GM21381 (cell line): ENCODE results near the gene DNAJB6.

Experiments
- ATAC-seq: cut with Tn5 transposase; IDR thresholded peaks from one replicate; pipeline ENCODE4 v1.9.1; 2021; ENCODE audit warnings: mild to moderate bottlenecking, moderate library complexity; ENCODE audit not compliant: unreplicated experiment

Gene DNAJB6

GRCh38 chr7:157336383-157337315, at the start of gene DNAJB6:
DNAJB6 (plus strand) TSS chr7:157337004; CDS start chr7:157358573, 21,569 bp downstream.
- peak; percentile 71 for ATAC-seq

DNA sequence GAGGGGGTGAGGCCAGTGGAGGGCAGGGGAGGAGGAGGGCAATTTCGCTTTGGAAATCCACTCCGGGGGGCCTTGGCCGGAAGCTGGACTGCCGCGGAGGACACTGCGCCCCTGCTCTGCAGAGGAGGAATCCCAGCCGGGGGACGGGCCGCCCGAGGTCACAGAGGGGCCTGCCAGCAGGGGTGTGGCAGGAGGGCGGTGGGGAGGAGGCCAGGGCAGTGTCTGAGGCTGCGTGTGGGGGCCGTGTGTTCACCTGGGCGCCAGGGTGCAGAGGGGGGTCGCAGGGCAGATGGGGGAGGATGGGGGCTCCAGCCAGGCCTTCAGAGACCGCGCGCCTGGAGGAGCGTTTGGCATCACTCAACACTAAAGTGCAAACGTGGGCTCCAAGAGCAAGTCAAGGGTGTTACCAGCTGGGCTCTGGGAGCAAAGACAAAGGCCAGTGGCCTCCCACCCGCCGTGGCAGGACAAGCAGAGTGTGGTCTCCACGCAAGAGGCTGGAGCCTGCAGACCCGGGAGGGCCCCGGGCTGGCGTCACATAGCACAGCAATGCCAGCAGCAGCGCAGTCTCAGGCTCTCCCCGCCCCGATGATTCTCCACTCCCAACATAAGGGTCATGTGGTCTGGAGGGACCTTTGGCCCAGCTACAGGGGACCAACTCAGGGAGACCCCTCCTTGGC, 45.3 kb upstream of the DNAJB6 start:
- no peak for ATAC-seq

GRCh38 chr7:157292258-157292657, 44.5 kb upstream of the DNAJB6 start:
- ATAC-seq: no peak

DNA sequence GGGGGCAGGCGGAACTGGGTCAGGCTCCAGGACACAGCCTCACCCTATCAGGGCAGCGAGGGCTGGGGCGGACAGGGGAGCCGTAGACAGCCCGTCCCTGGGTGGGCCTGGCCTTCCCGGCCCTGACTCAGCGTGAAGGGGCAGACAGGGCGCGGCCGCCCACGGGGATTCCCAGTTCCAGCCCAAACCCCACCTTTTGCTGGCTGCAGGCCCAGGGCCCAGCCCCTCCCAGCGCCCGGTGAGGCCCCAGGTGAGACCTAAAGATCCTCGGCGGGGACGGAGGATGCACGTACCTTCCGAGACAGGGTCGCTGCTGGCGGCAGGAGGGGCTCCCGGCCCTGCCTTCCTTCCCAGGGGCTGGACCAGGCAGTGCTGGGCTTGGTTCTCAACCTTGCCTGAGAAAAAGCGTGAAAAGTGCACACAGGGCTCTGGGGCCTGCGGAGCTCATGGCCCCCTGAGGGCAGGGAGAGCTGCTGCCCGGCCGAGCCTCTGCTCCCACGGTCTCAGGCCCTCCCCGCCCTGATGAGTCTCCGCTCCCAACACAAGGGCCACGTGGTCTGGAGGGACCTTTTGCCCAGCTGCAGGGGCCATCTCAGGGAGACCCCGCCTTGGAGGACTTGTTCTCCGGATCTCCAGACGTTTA, 43.9 kb upstream of the DNAJB6 start:
- ATAC-seq: no peak

DNA sequence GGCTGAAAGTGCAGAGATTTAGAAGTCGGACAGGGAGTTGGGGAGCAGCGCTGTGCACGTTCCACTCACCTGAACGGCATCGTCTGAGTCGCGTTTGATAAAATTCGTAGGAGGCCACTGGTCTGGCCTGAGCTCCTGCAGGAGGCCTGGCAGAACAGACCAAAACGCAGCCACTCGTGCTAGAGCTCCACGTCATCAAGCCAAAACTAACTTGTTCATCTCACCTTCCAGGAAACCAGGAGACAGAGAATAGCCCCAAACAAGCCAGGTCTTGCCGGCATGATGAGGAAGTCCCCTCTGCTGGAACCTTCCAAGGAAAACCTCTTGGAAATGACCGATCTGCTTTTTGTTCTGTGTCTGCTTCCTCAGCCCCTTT, 43.4 kb upstream of the DNAJB6 start:
- ATAC-seq: no peak

GRCh38 chr7:157294773-157295172, 42.0 kb upstream of the DNAJB6 start:
- no peak for ATAC-seq

- ATAC-seq: no peak
Measured at GRCh38 chr7:157295338-157295737, 41.5 kb upstream of the DNAJB6 start.

DNA sequence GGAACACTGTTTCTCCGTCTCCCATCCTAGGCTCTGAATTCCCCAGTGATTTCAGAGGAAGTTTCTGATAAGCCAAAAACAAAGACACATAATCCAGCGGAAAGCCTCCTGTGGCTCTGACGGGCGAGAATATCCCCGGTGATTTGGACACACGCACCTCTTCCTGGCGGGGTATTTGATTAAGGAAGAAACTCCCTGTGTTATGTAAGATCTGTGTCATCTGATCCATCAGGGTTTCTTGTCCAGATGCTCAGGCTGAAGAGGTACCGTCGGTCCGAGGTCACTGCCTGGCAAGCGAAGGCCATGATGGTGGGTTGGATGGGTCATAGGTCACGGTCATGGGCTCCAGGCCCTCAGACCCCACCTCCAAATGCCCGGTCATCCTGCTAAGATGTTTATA, 39.6 kb upstream of the DNAJB6 start:
- ATAC-seq: no peak

DNA sequence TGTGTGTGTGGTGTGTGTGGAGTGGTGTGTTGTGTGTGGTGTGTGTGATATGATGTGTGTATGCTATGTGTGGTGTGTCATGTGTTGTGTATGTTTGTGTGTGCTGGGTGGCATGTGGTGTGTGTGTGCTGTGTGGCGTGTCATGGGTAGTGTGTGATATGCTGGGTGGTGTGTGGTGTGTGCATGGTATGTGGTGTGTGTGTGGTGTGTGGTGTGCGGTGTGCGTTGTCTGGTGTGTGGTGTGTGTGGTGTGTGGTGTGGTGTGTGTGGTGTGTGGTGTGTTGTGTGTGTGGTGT, 37.5 kb upstream of the DNAJB6 start:
- no peak for ATAC-seq

DNA sequence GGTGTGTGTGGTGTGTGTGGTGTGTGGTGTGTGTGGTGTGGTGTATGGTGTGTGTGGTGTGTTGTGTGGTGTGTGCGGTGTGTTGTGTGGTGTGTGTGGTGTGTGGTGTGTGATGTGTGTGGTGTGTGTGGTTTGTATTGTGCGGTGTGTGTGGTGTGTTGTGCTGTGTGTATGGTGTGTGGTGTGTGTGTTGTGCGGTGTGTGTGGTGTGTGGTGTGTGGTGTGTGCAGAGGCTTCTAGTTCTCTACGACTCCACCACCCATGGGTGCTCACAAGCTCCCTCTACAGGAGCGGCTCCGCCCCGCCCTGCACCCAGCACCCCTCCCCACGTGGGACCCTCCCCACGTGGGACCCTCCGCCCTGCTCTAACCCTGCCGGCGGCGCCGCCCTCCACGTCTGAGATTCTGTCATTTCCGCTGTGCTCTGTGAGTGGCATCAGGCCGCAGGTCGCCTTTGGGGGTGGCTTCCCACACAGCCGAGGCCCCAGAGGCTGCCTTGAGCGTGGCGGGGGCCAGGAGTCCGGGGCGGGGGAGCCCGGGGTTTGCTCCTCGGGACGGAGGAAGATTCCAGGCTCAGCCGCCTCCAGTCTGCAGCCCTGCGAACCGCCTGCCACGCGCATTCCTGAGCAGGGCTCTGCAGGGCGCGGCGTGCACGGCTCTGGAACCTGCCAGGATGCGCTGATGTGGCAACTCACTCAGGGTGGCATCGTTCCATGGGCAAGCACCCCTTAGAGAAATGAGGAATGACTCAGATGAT, 37.0 kb upstream of the DNAJB6 start:
- no peak for ATAC-seq

- ATAC-seq: no peak
Measured at GRCh38 chr7:157300369-157300825, 36.4 kb upstream of the DNAJB6 start.

GRCh38 chr7:157301610-157302120, 35.1 kb upstream of the DNAJB6 start:
- peak; percentile 4 for ATAC-seq

DNA sequence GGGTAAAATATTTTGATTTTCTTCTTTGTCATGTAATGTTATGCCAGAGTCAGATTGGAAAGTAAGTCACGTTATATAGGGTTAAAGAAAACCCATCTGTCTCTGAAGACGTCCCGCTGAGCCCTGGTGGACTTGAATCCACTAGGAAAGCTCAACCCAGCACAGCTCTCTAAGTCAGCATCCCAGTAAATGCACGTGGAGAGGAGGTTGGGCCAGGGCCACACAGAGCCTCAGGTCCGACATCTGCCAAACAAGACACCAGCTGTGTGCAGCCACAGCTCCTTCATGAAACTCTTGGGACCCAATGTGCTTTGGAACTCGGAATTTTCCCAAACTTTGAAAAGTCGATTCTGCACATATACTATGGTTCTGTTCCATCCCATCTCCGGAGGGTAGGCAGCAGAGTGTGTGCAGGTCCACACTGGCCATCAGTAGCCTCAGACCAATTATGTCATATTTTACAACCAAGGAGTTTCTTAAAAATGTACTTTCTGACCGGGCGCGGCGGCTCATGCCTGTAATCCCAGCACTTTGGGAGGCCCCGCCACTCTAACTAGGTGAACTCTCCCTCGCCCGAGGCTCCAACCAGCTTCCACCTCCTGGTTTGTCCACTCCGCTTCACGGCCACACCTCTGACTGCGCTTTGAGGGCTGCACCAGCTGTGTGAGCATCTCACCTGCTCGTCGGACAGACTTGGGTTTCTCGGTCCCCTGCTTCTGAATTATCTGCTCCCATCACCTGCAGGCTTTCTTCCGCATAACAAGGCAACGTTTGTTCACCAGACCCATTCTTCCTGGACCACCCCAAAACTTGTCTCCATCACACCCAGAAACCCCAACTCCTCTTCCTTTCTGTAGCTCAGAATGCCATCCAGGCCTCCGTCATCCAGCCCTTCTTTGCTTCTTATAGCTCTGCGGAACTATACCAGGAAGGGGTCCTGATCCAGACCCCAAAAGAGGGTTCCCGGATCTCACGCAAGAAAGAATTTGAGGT, 29.7 kb upstream of the DNAJB6 start:
- no peak for ATAC-seq

GRCh38 chr7:157309988-157310668, 26.7 kb upstream of the DNAJB6 start:
- ATAC-seq: no peak

DNA sequence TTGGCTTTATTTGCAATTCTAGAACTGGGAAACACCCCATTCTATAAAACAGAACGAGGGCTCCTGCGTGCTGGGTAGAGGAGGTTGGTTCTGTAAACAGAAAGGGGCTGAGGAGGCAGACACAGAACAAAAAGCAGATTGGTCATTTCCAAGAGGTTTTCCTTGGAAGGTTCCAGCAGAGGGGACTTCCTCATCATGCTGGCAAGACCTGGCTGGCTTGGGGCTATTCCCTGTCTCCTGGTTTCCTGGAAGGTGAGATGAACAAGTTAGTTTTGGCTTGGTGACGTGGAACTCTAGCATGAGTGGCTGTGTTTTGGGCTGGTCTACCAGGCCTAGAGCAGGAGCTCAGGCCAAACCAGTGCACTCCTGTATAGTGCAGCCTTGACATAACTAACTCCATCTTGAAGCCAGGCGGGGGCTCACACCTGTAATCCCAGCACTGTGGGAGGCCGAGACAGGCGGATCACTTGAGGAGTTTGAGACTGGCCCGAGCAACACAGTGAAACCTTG, 26.1 kb upstream of the DNAJB6 start:
- no peak for ATAC-seq

- no peak for ATAC-seq
Measured at GRCh38 chr7:157312941-157313340, 23.9 kb upstream of the DNAJB6 start.

GRCh38 chr7:157313645-157314044, 23.2 kb upstream of the DNAJB6 start:
- ATAC-seq: no peak

- ATAC-seq: peak; percentile 76
Measured at GRCh38 chr7:157318015-157318706, 18.6 kb upstream of the DNAJB6 start.
